GM18498 (cell line): ENCODE data around the gene ZFX.
A peak's percentile ranks its signal among the peaks of the same experiment; 100 is the strongest.

Experiments
- ATAC-seq: cut with Tn5 transposase; IDR thresholded peaks from one replicate; pipeline ENCODE4 v1.9.1; 2021; ENCODE audit warnings: mild to moderate bottlenecking, moderate library complexity; ENCODE audit not compliant: unreplicated experiment

The ZFX gene

DNA sequence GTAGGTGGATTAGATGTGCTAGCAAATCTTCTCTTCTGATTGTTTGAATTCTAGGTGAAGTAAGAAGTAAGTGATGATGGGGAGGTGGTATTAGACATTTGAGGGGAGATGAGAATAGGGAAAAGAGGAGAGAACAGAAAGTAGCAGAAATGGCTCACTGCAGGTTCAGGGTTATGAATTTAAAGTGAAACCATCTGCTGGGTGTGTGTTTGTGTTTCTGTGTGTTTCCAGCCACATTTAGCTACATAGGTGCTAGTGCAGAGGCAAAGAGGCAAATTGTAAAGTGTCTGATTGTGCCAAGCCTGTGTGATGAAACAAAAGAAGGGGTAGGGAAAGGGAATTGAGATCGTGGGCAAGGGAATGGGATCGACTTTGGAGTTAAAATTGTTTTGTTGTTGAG is 50.6 kb downstream of the ZFX start:
- ATAC-seq = no peak

- no peak for ATAC-seq
These were observed 51.7 kb downstream of the ZFX start for GRCh38 chrX:24201216-24201615.

- ATAC-seq = no peak
These were observed 53.0 kb downstream of the ZFX start for GRCh38 chrX:24202465-24203031.

GRCh38 chrX:24203072-24203808 is 53.7 kb downstream of the ZFX start:
- no peak for ATAC-seq

GRCh38 chrX:24204331-24204730 is 54.8 kb downstream of the ZFX start:
- no peak for ATAC-seq

GRCh38 chrX:24204958-24205357 is 55.4 kb downstream of the ZFX start:
- ATAC-seq = no peak

- no peak for ATAC-seq
These were observed 58.3 kb downstream of the ZFX start for GRCh38 chrX:24207826-24208225.

- no peak for ATAC-seq
These were observed 59.1 kb downstream of the ZFX start for GRCh38 chrX:24208496-24209240.

DNA sequence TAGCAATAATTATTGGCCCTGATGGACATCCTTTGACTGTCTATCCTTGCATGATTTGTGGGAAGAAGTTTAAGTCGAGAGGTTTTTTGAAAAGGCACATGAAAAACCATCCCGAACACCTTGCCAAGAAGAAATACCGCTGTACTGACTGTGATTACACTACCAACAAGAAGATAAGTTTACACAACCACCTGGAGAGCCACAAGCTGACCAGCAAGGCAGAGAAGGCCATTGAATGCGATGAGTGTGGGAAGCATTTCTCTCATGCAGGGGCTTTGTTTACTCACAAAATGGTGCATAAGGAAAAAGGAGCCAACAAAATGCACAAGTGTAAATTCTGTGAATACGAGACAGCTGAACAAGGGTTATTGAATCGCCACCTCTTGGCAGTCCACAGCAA is 60.7 kb downstream of the ZFX start:
- ATAC-seq = no peak

DNA sequence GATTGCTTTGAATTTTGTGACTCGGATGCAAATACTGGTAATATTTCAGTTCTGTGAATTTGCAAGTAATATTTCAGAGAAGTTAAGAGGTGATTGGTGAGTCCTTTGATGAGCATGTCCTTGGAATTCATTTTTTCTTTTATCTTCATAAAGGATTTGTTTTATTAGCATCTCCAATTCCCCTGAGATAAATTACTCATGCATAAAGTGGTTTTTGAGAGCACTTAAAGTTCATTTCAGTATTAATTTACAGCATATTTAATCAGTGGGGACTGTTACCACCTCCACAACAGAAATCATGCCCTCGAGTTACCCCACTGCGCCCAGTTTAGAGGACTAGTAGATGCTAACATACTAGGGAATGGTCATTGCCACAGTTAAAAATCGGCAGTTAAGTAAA is 65.0 kb downstream of the ZFX start:
- no peak for ATAC-seq

DNA sequence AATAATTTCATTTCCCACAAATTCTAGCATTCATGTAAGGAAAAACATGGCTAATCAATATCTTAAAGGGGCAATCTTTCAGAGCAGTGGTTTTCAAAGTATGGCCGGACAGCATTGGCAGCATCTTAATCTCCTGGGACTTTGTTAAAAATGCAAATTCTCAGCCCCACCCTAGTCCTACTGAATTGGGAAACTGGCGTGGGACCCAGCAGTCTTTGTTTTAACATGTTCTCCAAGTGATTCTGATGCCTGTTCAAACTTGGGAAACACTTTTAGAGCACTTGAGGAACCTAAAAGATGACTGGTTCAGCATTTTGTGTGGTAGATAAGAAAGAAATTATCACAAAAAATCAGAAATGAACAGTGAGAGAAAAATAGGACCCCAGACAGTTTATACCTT is 65.7 kb downstream of the ZFX start:
- no peak for ATAC-seq

- ATAC-seq = no peak
These were observed 66.5 kb downstream of the ZFX start for GRCh38 chrX:24216037-24216436.

DNA sequence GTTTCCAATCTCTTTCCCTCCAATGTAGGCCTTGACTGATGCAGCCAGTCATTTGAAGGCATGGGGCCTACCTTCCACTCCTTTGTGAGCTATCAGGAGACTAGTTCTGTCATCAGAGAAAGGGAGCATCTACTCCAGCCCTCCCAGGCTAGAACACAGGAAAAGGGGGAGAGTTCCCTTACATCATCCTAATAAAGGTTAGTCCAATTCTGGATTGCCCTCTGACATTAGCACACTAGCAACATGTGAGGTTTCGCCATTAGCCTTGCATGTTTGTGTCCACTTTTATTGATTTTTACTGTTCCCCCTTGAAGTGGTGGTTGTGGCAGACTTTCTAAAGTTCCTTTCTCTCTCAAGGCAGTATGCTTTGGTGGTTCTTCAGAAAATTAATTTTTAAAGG is 67.3 kb downstream of the ZFX start:
- ATAC-seq = no peak

- no peak for ATAC-seq
These were observed 69.8 kb downstream of the ZFX start for GRCh38 chrX:24219320-24219719.

DNA sequence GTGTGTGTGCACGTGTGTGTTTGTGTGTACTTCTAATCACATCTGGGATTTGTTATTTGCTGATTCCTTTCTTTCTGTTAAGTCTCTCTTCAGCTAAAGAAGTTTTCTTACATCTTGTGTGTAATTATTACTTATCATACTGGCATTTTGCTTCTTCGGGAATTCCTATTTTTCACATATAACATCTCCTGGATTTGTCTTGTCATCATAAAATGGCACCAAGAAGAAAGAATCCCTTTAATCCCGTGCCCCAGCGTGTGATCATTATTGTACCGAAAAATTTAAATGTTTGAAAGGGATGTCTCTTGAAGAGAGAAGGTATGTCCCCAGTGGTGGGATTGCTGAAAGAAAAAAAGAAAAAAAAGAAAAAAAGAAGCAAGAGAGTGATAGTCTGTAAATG is 72.3 kb downstream of the ZFX start:
- ATAC-seq = no peak

DNA sequence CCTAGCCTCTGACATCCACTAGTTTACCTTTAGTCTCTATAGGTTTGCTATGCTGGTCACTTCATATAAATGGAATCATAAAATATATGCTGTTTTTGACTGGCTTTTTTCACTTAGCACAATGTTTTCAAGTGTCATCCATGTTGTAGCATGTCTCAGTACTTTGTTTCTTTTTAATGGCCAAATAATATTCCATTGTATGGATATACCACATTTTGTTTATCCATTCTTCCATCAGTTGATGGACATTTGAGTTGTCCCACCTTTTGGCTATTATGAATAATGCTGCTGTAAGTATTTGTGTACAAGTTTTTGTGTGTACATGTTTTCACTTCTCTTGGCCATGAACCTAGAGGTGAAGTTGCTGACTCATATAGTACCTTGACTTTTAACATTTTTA is 75.7 kb downstream of the ZFX start:
- ATAC-seq = no peak

- no peak for ATAC-seq
These were observed 76.6 kb downstream of the ZFX start for GRCh38 chrX:24226176-24226575.

DNA sequence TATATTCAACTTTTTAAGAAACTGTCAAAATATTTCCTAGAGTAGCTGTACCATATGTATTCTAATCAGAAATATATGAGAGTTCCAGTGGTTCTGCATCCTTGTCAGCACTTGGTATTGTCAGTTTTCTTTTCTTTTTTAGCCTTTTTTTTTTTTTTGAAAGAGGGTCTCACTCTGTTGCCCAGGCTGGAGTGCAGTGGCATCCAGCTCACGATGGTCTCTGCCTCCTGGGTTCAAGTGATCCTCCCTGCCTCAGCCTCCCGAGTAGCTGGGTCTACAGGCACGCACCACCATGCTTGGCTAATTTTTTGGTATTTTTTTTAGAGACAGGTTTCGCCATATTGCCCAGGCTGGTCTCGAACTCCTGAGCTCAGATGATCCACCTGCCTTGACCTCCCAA is 79.1 kb downstream of the ZFX start:
- ATAC-seq = no peak

DNA sequence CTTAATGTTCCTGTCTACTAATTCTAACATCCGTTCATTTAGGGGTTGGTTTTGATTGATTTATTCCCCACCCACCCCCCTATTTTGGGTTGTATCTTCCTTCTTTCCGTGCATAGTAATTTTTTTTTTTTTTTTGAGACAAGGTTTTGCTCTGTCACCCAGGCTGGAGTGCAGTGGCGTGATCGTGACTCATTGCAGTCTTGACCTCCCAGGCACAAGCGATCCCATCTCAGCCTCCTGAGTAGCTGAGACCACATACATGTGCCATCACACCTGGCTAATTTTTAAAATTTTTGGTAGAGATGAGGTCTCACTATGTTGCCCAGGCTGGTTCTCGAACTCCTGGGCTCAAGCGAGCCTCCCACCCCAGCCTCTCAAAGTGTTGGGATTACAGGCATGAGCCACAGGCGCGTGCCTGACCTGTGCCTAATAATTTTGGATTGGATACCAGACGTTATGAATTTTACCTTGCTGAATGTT is 79.9 kb downstream of the ZFX start:
- ATAC-seq = no peak

DNA sequence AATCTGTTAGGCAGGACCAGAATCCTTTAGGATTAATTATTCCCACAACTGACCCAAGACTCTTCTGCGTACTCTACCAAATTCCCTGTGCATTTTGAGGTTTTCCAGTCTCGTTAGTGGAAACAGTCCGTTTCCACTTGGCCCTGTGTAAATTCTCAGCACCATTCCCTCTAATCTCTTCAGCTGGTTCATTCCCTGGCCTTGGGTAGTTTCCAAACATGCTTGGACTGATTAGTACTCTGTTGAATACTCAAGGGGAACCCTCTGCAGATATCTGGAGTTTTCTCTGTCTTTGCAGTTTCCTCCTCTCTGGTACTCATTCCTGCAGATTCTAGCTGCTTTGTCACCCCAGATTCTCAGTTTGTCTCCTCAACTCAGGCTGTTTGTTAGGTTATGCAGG is 80.4 kb downstream of the ZFX start:
- ATAC-seq = no peak

GRCh38 chrX:24231131-24231540 is 81.6 kb downstream of the ZFX start:
- ATAC-seq = peak; percentile 57

DNA sequence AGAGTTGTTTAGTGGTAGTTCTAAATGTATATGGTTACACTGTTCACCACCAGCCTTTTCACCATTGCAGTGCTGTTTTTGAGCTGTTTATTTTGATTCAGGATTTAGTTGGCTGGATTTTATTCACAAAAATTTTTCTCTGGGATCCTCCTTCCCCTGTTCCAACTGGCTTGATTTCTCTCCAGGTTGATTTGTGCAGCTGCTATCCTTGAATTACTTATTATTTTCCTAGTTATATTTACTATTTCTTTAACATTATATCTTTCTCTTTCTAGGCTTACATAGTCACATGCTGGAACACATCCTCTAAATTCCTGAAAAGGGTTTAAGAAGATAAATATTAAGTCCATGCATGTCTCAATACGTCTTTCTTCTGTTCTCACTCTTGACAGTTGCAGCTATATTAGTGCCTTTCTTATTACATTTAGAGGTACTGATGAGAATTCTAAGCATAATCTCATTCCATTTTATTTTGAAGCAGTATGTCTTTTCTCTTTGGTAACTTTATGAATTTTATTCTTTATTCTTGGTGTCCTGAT is 82.2 kb downstream of the ZFX start:
- no peak for ATAC-seq
